Measurements from ENCODE around the gene MTCP1.

- TF ChIP-seq, protein P1, sequence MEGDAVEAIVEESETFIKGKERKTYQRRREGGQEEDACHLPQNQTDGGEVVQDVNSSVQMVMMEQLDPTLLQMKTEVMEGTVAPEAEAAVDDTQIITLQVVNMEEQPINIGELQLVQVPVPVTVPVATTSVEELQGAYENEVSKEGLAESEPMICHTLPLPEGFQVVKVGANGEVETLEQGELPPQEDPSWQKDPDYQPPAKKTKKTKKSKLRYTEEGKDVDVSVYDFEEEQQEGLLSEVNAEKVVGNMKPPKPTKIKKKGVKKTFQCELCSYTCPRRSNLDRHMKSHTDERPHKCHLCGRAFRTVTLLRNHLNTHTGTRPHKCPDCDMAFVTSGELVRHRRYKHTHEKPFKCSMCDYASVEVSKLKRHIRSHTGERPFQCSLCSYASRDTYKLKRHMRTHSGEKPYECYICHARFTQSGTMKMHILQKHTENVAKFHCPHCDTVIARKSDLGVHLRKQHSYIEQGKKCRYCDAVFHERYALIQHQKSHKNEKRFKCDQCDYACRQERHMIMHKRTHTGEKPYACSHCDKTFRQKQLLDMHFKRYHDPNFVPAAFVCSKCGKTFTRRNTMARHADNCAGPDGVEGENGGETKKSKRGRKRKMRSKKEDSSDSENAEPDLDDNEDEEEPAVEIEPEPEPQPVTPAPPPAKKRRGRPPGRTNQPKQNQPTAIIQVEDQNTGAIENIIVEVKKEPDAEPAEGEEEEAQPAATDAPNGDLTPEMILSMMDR (IDR thresholded peaks at IDR 0.05), result no peak
- TF ChIP-seq POLR2A (IDR thresholded peaks at IDR 0.05), result no peak
Measured at GRCh38 chrX:155022585-155022984, 48.4 kb downstream of the MTCP1 start, which contains the start of gene F8.

Measured in prostate gland (tissue), 2 donors.